IMR-90 (cell line): ENCODE results near the gene DOCK4.

Experiments
- BHLHE40 ChIP-seq: fragments of 150-350 bp; IDR thresholded peaks from 2 replicates; pipeline ENCODE4 v1.6.1; 2016; ENCODE audit warnings: mild to moderate bottlenecking, low read depth, low read length
- CTCF ChIP-seq: conservative IDR thresholded peaks from 2 replicates; pipeline ENCODE4 v1.5.1; 2012; ENCODE audit warnings: mild to moderate bottlenecking, low read depth, low read length, improper control_type of control experiment
- POLR2A ChIP-seq: IDR thresholded peaks from 2 replicates; pipeline ENCODE4 v1.6.1; 2012; ENCODE audit warnings: mild to moderate bottlenecking, low read depth, low read length
- RAD21 ChIP-seq: IDR thresholded peaks from 2 replicates; pipeline ENCODE4 v1.6.1; 2012; ENCODE audit warnings: low read length, improper control_type of control experiment

- TF ChIP-seq CTCF (no peak), RAD21 (no peak), BHLHE40 (no peak), POLR2A (no peak)
These were observed 452.2 kb downstream of the DOCK4 start for GRCh38 chr7:111753968-111754367.
